Measurements from ENCODE around the gene NSD1. TPM values are rescaled to one million over a fixed set of nuclear protein-coding genes. Genes with fewer than 3 reads are reported as not detected.

The NSD1 gene
- polyA plus RNA-seq, 1 donor from 2014 or later: 12.8 TPM

DNA sequence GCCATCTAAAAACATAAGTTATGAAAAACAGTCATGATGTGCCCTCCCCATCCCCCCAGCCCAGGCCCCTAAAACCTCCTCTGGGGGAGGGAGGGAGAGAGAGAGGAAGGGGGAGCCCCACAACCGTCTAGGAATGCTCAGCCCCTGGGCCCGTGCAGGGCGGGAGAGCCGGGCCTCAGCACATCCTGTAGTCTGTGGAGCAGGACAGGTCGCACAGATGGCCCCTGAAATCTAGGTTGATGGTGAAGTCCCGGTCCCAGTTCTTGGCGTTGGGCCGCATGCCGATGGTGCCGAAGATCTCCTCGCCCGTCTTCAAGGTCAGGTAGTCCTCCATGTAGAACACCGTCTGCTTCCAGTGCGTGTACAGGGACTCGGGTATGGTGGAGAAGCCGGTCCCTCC lies 131.8 kb downstream of the NSD1 start:
- Histone ChIP-seq H3K4me3 (ENCODE audit: low read length) (no peak overlapping the region), H4K20me1 (ENCODE audit: insufficient read depth) (no peaks in the 10 kb centered on the region), H3K27me3 (ENCODE audit: insufficient read depth, low read depth, low read length) (no peaks in the 10 kb centered on the region), H3K9me3 (ENCODE audit: low read length) (no peaks in the 10 kb centered on the region), H3K9me2 (ENCODE audit: insufficient read depth, low read length) (no peaks in the 10 kb centered on the region), H3K9ac (ENCODE audit: low read length) (no peak overlapping the region), H3K79me2 (replicated peaks; ENCODE audit: insufficient read depth, low read length) (no peaks in the 10 kb centered on the region), H3F3A (ENCODE audit: insufficient read depth, low read length, poor library complexity, severe bottlenecking) (no peaks in the 10 kb centered on the region), H3K4me2 (ENCODE audit: low read length) (no peak overlapping the region), H3K36me3 (ENCODE audit: insufficient read depth, low read length) (no peaks in the 10 kb centered on the region), H3K27ac (ENCODE audit: low read length) (no peak overlapping the region), H2AFZ (ENCODE audit: low read depth, low read length) (no peak overlapping the region)
- TF ChIP-seq TAF1 (IDR thresholded peaks at IDR 0.05; ENCODE audit: low read depth) (no peak), EP300 (conservative IDR thresholded peaks at IDR 0.05; ENCODE audit: poor library complexity, severe bottlenecking) (no peak), RAD21 (conservative IDR thresholded peaks at IDR 0.05) (no peak), MXI1 (conservative IDR thresholded peaks at IDR 0.05; ENCODE audit: poor library complexity, severe bottlenecking) (no peak), EZH2 (IDR thresholded peaks at IDR 0.05; ENCODE audit: borderline replicate concordance, insufficient read depth, low read length, poor library complexity, severe bottlenecking) (no peak), POLR2AphosphoS5 (IDR thresholded peaks at IDR 0.05) (no peak)
- TF ChIP-seq, protein P1, sequence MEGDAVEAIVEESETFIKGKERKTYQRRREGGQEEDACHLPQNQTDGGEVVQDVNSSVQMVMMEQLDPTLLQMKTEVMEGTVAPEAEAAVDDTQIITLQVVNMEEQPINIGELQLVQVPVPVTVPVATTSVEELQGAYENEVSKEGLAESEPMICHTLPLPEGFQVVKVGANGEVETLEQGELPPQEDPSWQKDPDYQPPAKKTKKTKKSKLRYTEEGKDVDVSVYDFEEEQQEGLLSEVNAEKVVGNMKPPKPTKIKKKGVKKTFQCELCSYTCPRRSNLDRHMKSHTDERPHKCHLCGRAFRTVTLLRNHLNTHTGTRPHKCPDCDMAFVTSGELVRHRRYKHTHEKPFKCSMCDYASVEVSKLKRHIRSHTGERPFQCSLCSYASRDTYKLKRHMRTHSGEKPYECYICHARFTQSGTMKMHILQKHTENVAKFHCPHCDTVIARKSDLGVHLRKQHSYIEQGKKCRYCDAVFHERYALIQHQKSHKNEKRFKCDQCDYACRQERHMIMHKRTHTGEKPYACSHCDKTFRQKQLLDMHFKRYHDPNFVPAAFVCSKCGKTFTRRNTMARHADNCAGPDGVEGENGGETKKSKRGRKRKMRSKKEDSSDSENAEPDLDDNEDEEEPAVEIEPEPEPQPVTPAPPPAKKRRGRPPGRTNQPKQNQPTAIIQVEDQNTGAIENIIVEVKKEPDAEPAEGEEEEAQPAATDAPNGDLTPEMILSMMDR (IDR thresholded peaks at IDR 0.05; ENCODE audit: poor library complexity, severe bottlenecking): no peak

DNA sequence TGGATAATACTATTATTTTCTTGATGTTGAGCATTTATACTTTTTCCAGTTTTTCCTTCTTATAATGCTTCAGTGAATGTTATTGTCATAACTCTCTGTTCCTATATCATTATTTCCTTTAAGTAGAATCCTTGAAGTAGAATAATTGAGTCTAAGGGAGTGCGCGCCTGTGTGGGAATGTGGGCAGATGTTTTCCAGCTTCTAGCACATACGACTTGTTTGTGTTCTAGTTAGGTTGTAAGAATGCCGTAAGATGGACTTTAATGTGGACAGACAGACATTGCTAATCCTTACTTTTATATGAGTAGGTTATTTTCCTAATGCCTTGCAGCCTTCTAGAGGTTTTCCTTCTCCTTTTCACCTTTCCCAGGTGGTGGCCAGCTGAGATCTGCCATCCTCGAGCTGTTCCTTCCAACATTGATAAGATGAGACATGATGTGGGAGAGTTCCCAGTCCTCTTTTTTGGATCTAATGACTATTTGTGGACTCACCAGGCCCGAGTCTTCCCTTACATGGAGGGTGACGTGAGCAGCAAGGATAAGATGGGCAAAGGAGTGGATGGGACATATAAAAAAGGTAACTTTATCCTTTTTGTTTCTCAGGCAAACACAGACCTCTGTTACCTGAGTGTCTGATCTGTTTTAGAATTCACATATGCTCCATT lies 135.8 kb downstream of the NSD1 start:
- no peaks in the 10 kb centered on the region for H4K20me1 ChIP-seq (ENCODE audit: insufficient read depth)
- H3K9me2 ChIP-seq (ENCODE audit: insufficient read depth, low read length): no peaks in the 10 kb centered on the region
- TF ChIP-seq RAD21 (conservative IDR thresholded peaks at IDR 0.05) (no peak), EZH2 (IDR thresholded peaks at IDR 0.05; ENCODE audit: borderline replicate concordance, insufficient read depth, low read length, poor library complexity, severe bottlenecking) (no peak), SMC3 (conservative IDR thresholded peaks at IDR 0.05; ENCODE audit: poor library complexity) (no peak), TAF1 (IDR thresholded peaks at IDR 0.05; ENCODE audit: low read depth) (no peak), POLR2AphosphoS5 (IDR thresholded peaks at IDR 0.05) (no peak), EP300 (conservative IDR thresholded peaks at IDR 0.05; ENCODE audit: poor library complexity, severe bottlenecking) (no peak), MXI1 (conservative IDR thresholded peaks at IDR 0.05; ENCODE audit: poor library complexity, severe bottlenecking) (no peak)
- TF ChIP-seq, protein P1 (IDR thresholded peaks at IDR 0.05; ENCODE audit: poor library complexity, severe bottlenecking): no peak
- TF ChIP-seq, protein P2, sequence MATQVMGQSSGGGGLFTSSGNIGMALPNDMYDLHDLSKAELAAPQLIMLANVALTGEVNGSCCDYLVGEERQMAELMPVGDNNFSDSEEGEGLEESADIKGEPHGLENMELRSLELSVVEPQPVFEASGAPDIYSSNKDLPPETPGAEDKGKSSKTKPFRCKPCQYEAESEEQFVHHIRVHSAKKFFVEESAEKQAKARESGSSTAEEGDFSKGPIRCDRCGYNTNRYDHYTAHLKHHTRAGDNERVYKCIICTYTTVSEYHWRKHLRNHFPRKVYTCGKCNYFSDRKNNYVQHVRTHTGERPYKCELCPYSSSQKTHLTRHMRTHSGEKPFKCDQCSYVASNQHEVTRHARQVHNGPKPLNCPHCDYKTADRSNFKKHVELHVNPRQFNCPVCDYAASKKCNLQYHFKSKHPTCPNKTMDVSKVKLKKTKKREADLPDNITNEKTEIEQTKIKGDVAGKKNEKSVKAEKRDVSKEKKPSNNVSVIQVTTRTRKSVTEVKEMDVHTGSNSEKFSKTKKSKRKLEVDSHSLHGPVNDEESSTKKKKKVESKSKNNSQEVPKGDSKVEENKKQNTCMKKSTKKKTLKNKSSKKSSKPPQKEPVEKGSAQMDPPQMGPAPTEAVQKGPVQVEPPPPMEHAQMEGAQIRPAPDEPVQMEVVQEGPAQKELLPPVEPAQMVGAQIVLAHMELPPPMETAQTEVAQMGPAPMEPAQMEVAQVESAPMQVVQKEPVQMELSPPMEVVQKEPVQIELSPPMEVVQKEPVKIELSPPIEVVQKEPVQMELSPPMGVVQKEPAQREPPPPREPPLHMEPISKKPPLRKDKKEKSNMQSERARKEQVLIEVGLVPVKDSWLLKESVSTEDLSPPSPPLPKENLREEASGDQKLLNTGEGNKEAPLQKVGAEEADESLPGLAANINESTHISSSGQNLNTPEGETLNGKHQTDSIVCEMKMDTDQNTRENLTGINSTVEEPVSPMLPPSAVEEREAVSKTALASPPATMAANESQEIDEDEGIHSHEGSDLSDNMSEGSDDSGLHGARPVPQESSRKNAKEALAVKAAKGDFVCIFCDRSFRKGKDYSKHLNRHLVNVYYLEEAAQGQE (IDR thresholded peaks at IDR 0.05; ENCODE audit: borderline replicate concordance): no peak
- no peak overlapping the region for H2AFZ ChIP-seq (ENCODE audit: low read depth, low read length)
- H3K36me3 ChIP-seq (ENCODE audit: insufficient read depth, low read length): no peaks in the 10 kb centered on the region
- no peaks in the 10 kb centered on the region for H3F3A ChIP-seq (ENCODE audit: insufficient read depth, low read length, poor library complexity, severe bottlenecking)
- H3K27ac ChIP-seq (ENCODE audit: low read length): no peak overlapping the region
- H3K4me3 ChIP-seq (ENCODE audit: low read length): no peak overlapping the region
- no peaks in the 10 kb centered on the region for H3K9me3 ChIP-seq (ENCODE audit: low read length)
- no peaks in the 10 kb centered on the region for H3K79me2 ChIP-seq (replicated peaks; ENCODE audit: insufficient read depth, low read length)
- H3K4me2 ChIP-seq (ENCODE audit: low read length): no peak overlapping the region
- no peaks in the 10 kb centered on the region for H3K27me3 ChIP-seq (ENCODE audit: insufficient read depth, low read depth, low read length)
- no peak overlapping the region for H3K9ac ChIP-seq (ENCODE audit: low read length)

Measured in neural cell (in vitro differentiated cells).